Measurements from ENCODE around the gene TAAR1. TPM values are rescaled to one million over a fixed set of nuclear protein-coding genes. Genes with fewer than 3 reads are reported as not detected.
A peak's percentile ranks its signal among the peaks of the same experiment; 100 is the strongest.
"Not testable (repeated sequence)": the region's sequence is repeated elsewhere in the genome, so short reads cannot be mapped to it uniquely, and the experiment has no call there.

Gene TAAR1
- total RNA-seq, 1 donor from 2014 or later = not detected

DNA sequence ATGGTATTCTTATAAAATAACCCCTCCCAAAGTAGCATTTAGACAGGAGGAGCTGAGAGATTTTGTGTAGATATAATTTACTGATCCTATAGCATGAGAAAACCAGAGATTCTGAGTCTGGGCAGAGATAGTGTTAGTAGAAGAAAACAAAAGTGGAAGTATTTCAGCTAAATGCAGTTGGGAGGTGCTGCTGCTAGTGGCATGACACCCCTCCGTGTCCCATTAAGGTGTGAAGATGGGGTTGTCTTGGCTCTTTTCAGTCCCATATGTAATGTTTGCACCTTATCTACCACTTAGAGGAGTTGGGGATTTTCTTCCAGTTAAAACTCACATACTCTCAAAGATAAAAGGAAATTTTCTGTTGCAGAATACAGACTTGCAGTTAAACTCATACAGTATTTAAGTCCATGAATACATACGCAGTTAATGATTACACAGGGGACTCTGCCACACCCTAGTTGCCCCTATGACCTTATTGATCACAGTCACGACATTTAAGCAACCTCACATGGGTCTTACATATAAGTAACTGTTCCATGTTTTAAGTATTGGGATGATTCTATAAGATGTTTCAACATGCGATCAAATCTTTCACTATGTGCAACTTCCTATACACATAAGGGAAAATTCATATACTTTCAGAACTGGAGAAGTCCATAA is 46.4 kb downstream of the TAAR1 start:
- no peak overlapping the region for H3K4me3 ChIP-seq (ENCODE audit: low read depth, low read length)
- TF ChIP-seq CTCF (conservative IDR thresholded peaks at IDR 0.05; ENCODE audit: low read depth, low read length) = no peak
- DNase-seq (ENCODE audit: low read depth) = no peak

DNA sequence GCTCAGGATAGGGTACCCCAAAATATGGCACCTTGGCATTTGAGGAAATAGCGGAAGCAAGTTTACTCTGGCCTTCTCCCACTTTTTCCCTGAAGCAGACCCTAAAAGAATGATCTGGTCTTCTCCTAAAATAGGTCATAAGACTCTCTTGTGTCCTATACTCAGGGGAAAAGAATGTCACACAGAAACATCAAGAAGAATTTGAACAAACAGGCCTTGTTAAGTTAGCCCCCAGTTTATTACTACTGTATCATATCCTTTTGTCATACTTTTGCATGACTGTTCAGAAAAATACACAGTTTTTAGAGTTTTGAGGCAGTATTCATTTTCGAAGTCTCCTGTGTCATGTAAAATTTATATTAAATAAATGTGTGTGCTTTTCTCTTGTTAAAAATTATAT is 47.4 kb downstream of the TAAR1 start:
- no peak for DNase-seq (ENCODE audit: low read depth)

GRCh38 chr6:132607544-132608233 is 51.3 kb downstream of the TAAR1 start:
- DNase-seq (ENCODE audit: low read depth) = peak; percentile 55
- no peak for TF ChIP-seq CTCF (conservative IDR thresholded peaks at IDR 0.05; ENCODE audit: low read depth, low read length)
- H3K4me3 ChIP-seq (ENCODE audit: low read depth, low read length) = no peak overlapping the region

More for the DNA sequence above, 47.4 kb downstream of the TAAR1 start:
- no peak for TF ChIP-seq CTCF (conservative IDR thresholded peaks at IDR 0.05; ENCODE audit: low read depth, low read length)
- no peak overlapping the region for H3K4me3 ChIP-seq (ENCODE audit: low read depth, low read length)

GRCh38 chr6:132604635-132605152 is 54.3 kb downstream of the TAAR1 start:
- no peak for DNase-seq (ENCODE audit: low read depth)
- no peak for TF ChIP-seq CTCF (conservative IDR thresholded peaks at IDR 0.05; ENCODE audit: low read depth, low read length)
- H3K4me3 ChIP-seq (ENCODE audit: low read depth, low read length) = no peak overlapping the region

DNA sequence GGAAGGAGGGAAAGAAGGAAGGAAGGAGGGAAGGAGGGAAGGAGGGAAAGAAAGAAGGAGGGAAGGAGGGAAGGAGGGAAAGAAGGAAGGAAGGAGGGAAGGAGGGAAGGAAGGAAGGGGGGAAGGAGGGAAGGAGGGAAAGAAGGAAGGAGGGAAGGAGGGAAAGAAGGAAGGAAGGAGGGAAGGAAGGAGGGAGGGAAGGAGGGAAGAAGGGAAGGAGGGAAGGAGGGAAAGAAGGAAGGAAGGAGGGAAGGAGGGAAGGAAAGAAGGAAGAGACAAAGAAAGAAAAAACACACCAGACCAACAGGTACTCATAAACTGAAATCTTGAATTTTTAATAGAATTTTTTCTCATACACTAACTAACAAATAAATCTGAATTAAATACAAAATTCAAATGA is 58.1 kb downstream of the TAAR1 start:
- not testable (repeated sequence) for DNase-seq (ENCODE audit: low read depth); H3K4me3 ChIP-seq (ENCODE audit: low read depth, low read length)

- DNase-seq (ENCODE audit: low read depth) = no peak
- peak; percentile 60 for TF ChIP-seq CTCF (conservative IDR thresholded peaks at IDR 0.05; ENCODE audit: low read depth, low read length)
- H3K4me3 ChIP-seq (ENCODE audit: low read depth, low read length) = no peak overlapping the region
These were observed 60.5 kb downstream of the TAAR1 start for GRCh38 chr6:132598473-132598872.

- H3K4me3 ChIP-seq (ENCODE audit: low read depth, low read length) = no peak overlapping the region
- TF ChIP-seq CTCF (conservative IDR thresholded peaks at IDR 0.05; ENCODE audit: low read depth, low read length) = no peak
- DNase-seq (ENCODE audit: low read depth) = no peak
These were observed 62.8 kb downstream of the TAAR1 start for GRCh38 chr6:132596201-132596600.

Other genes with a start within 250 kb of the TAAR1 start
- gene STX7, start 146.1 kb downstream of the TAAR1 start, total RNA-seq = 25.8 and 36.8 TPM in 2 replicates
- gene TAAR9, start 120.9 kb downstream of the TAAR1 start, total RNA-seq = not detected in 2 replicates
- not detected in 2 replicates for gene TAAR8, start 106.5 kb downstream of the TAAR1 start, total RNA-seq
- not detected in 2 replicates for gene TAAR6, start 88.9 kb downstream of the TAAR1 start, total RNA-seq
- not detected in 2 replicates for gene TAAR5, start 69.4 kb downstream of the TAAR1 start, total RNA-seq
- not detected in 2 replicates for gene TAAR2, start 34.9 kb downstream of the TAAR1 start, total RNA-seq
- under 0.01 and 0.14 TPM in 2 replicates for gene VNN1, start 54.9 kb upstream of the TAAR1 start, total RNA-seq
- gene VNN2, start 98.7 kb upstream of the TAAR1 start, total RNA-seq = 0.29 and 1.7 TPM in 2 replicates
- 3.4 and 5.4 TPM in 2 replicates for gene SLC18B1, start 139.5 kb upstream of the TAAR1 start, total RNA-seq
- 2,462 and 2,776 TPM in 2 replicates for gene RPS12, start 155.4 kb upstream of the TAAR1 start, total RNA-seq